ENCODE results near the gene AKR7A2. TPM values are rescaled to one million over a fixed set of nuclear protein-coding genes. Genes with fewer than 3 reads are reported as not detected.

The AKR7A2 gene
- total RNA-seq, 1 donor from 2014 or later, result 53.7 TPM

- Mint-ChIP-seq H3K4me1 (peaks cover 5% of the 10 kb centered on the region), H3K27ac (no peak overlapping the region)
- TF ChIP-seq, protein P1, sequence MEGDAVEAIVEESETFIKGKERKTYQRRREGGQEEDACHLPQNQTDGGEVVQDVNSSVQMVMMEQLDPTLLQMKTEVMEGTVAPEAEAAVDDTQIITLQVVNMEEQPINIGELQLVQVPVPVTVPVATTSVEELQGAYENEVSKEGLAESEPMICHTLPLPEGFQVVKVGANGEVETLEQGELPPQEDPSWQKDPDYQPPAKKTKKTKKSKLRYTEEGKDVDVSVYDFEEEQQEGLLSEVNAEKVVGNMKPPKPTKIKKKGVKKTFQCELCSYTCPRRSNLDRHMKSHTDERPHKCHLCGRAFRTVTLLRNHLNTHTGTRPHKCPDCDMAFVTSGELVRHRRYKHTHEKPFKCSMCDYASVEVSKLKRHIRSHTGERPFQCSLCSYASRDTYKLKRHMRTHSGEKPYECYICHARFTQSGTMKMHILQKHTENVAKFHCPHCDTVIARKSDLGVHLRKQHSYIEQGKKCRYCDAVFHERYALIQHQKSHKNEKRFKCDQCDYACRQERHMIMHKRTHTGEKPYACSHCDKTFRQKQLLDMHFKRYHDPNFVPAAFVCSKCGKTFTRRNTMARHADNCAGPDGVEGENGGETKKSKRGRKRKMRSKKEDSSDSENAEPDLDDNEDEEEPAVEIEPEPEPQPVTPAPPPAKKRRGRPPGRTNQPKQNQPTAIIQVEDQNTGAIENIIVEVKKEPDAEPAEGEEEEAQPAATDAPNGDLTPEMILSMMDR (IDR thresholded peaks at IDR 0.05; ENCODE audit: unreplicated experiment), result no peak
Measured at GRCh38 chr1:19347533-19348172, 35.7 kb upstream of the AKR7A2 start.

DNA sequence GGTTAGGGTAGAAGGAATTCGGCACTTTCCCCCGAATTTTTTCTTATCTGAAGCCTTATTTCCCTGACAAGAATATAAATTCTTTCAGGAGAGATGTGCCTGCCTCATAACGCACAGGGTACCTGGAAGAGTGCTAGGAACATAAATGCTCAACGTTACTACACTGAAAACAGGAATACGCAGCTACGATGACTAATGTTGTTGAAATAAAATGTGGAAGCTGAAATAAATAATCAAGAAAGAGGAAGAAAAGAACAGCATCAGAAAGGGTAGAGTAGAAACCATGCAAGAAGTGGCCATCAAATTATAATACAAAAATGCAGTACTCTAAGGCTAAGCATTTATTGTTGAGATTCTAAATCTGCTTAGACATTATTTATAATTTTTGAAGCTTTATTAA is 34.1 kb upstream of the AKR7A2 start:
- H3K27ac Mint-ChIP-seq, result no peak overlapping the region
- H3K9me3 Mint-ChIP-seq, result no peaks in the 10 kb centered on the region
- H3K4me1 Mint-ChIP-seq, result peaks cover 5% of the 10 kb centered on the region
- H3K27me3 Mint-ChIP-seq (ENCODE audit: low read depth), result no peaks in the 10 kb centered on the region
- no peak for DNase-seq (ENCODE audit: low spot score in 2 of 2, unreplicated experiment in 2 of 2)
- peaks cover 12% of the 10 kb centered on the region for H3K36me3 Mint-ChIP-seq
- no peak overlapping the region for H3K4me3 Mint-ChIP-seq
- TF ChIP-seq, protein P1 (IDR thresholded peaks at IDR 0.05; ENCODE audit: unreplicated experiment), result no peak

More at GRCh38 chr1:19347533-19348172, 35.7 kb upstream of the AKR7A2 start:
- no peak overlapping the region for H3K4me3 Mint-ChIP-seq
- peaks cover 17% of the 10 kb centered on the region for H3K36me3 Mint-ChIP-seq
- H3K9me3 Mint-ChIP-seq, result no peaks in the 10 kb centered on the region
- DNase-seq (ENCODE audit: low spot score in 2 of 2, unreplicated experiment in 2 of 2), result no peak
- no peaks in the 10 kb centered on the region for H3K27me3 Mint-ChIP-seq (ENCODE audit: low read depth)

DNA sequence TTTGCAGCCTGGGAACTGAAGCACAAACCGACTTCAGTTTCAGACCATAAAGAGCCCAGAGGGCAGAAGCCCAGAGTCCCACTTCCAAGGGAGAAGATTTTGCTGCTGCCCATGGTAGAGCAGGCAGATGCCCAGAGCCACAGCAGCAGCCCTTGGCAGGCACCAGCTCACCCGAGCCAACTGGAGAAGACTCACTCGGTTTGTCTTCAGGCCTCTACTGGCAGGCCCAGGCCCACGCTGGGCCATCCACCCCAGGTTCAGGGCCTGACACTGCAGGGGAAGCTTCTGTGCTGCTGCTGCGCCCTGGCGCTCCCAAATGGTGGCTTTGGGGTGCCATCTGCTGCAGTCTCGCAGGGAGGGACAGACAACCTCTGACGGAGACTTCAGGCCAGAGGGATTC is 33.4 kb upstream of the AKR7A2 start:
- TF ChIP-seq, protein P1 (IDR thresholded peaks at IDR 0.05; ENCODE audit: unreplicated experiment), result no peak
- Mint-ChIP-seq H3K27ac (no peak overlapping the region), H3K9me3 (no peaks in the 10 kb centered on the region), H3K27me3 (ENCODE audit: low read depth) (no peaks in the 10 kb centered on the region), H3K4me3 (no peak overlapping the region), H3K4me1 (peaks cover 5% of the 10 kb centered on the region), H3K36me3 (peaks cover 12% of the 10 kb centered on the region)
- DNase-seq (ENCODE audit: low spot score in 2 of 2, unreplicated experiment in 2 of 2), result no peak

DNA sequence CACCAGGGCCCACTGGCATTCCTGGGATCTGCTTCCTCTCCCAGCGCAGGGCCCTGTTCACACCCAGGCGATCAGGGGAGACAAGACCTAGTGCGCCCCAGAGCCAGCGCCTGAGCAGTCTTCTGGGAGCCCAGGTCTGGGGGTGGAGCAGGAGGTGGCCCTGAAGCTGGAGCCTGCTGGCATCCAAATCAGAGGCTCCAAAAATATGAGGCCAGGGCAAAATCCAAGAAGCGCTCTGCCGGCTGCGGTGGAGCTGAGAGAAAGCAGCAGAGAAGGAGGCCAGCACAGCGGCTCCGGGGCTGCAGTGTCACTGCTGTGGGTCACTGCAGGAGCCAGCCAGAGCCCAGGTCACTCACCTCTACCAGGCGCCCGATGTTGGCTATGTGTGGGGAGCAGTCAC is 32.9 kb upstream of the AKR7A2 start:
- Mint-ChIP-seq H3K27ac (no peak overlapping the region), H3K27me3 (ENCODE audit: low read depth) (no peaks in the 10 kb centered on the region), H3K4me1 (peaks cover 5% of the 10 kb centered on the region), H3K36me3 (peaks cover 7% of the 10 kb centered on the region), H3K9me3 (no peaks in the 10 kb centered on the region), H3K4me3 (no peak overlapping the region)
- no peak for DNase-seq (ENCODE audit: low spot score in 2 of 2, unreplicated experiment in 2 of 2)
- TF ChIP-seq, protein P1 (IDR thresholded peaks at IDR 0.05; ENCODE audit: unreplicated experiment), result no peak

GRCh38 chr1:19344372-19344810 is 32.4 kb upstream of the AKR7A2 start:
- H3K4me3 Mint-ChIP-seq, result no peak overlapping the region
- peaks cover 7% of the 10 kb centered on the region for H3K36me3 Mint-ChIP-seq
- H3K27me3 Mint-ChIP-seq (ENCODE audit: low read depth), result no peaks in the 10 kb centered on the region
- peak in 1 of 2 experiments; percentile 54 for DNase-seq (ENCODE audit: low spot score in 2 of 2, unreplicated experiment in 2 of 2)
- no peaks in the 10 kb centered on the region for H3K9me3 Mint-ChIP-seq
- H3K27ac Mint-ChIP-seq, result no peak overlapping the region
- TF ChIP-seq, protein P1 (IDR thresholded peaks at IDR 0.05; ENCODE audit: unreplicated experiment), result peak; percentile 79
- H3K4me1 Mint-ChIP-seq, result peaks cover 7% of the 10 kb centered on the region

Measured in mesothelial cell of epicardium (in vitro differentiated cells).